Measurements from ENCODE around the gene DAB2IP. TPM values are rescaled to one million over a fixed set of nuclear protein-coding genes. Genes with fewer than 3 reads are reported as not detected.

The DAB2IP gene
- total RNA-seq, 2 donors from 2014 or later, result 70.7 to 71.0 TPM

DNA sequence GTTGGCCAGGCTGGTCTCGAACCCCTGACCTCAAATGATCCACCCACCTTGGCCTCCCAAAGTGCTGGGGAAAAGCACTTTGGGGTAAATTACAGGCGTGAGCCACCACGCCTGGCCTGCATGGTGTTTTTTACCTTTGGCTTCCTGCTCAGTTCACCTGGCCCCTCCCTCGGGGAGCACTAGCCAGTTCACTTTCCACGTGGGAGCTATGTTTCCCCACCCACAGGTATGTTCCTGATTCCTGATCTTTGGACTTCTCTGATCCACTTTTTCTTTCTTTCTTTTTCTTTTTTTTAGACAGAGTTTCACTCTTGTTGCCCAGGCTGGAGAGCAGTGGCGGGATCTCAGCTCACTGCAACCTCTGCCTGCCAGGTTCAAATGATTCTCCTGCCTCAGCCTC is 15.8 kb downstream of the DAB2IP start:
- Mint-ChIP-seq H3K27me3 (ENCODE audit: insufficient read depth) (no peaks in the 10 kb centered on the region), H3K9me3 (peaks cover 2% of the 10 kb centered on the region), H3K4me3 (no peak overlapping the region), H3K36me3 (ENCODE audit: low read depth) (peaks cover 39% of the 10 kb centered on the region), H3K4me1 (peaks cover 14% of the 10 kb centered on the region), H3K27ac (no peak overlapping the region)
- TF ChIP-seq, protein P1, sequence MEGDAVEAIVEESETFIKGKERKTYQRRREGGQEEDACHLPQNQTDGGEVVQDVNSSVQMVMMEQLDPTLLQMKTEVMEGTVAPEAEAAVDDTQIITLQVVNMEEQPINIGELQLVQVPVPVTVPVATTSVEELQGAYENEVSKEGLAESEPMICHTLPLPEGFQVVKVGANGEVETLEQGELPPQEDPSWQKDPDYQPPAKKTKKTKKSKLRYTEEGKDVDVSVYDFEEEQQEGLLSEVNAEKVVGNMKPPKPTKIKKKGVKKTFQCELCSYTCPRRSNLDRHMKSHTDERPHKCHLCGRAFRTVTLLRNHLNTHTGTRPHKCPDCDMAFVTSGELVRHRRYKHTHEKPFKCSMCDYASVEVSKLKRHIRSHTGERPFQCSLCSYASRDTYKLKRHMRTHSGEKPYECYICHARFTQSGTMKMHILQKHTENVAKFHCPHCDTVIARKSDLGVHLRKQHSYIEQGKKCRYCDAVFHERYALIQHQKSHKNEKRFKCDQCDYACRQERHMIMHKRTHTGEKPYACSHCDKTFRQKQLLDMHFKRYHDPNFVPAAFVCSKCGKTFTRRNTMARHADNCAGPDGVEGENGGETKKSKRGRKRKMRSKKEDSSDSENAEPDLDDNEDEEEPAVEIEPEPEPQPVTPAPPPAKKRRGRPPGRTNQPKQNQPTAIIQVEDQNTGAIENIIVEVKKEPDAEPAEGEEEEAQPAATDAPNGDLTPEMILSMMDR (conservative IDR thresholded peaks at IDR 0.05), result no peak
- Histone ChIP-seq H3K9me3 (ENCODE audit: control insufficient read depth, low read length) (no peaks in the 10 kb centered on the region), H3K27me3 (ENCODE audit: control insufficient read depth, insufficient read depth, low read length, poor library complexity, severe bottlenecking) (no peaks in the 10 kb centered on the region), H3K4me3 (ENCODE audit: low read length) (no peak overlapping the region), H3K36me3 (ENCODE audit: control insufficient read depth, insufficient read depth, low read length) (peaks cover 22% of the 10 kb centered on the region), H3K9ac (ENCODE audit: extremely low read depth, low read length, poor library complexity, severe bottlenecking) (no peak overlapping the region), H3K27ac (ENCODE audit: low read depth, low read length) (no peak overlapping the region), H3K4me1 (ENCODE audit: control insufficient read depth, insufficient read depth, low read length) (peaks cover 4% of the 10 kb centered on the region)
- DNase-seq, result no peak
- 92 to 98% methylated on average over 6 of the region's 6 CpGs for WGBS, 2 experiments (ENCODE audit: insufficient coverage in 1 of 2, insufficient read length in 1 of 2)

DNA sequence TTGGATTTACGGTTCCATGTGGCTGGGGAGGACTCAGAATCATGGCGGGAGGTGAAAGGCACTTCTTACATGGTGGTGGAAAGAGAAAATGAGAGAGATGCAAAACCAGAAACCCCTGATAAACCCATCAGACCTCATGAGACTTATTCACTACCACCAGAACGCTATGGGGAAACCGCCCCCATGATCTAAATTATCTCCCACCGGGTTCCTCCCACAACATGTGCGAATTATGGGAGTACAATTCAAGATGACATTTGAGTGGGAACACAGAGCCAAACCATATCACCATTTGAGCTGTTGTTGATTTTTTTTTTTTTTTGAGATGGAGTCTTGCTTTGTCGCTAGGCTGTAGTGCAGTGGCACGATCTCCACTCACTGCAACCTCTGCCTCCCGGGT is 16.5 kb downstream of the DAB2IP start:
- H3K9ac ChIP-seq (ENCODE audit: extremely low read depth, low read length, poor library complexity, severe bottlenecking), result no peak overlapping the region
- Mint-ChIP-seq H3K9me3 (peaks cover 2% of the 10 kb centered on the region), H3K4me3 (no peak overlapping the region), H3K4me1 (peaks cover 8% of the 10 kb centered on the region), H3K27me3 (ENCODE audit: insufficient read depth) (no peaks in the 10 kb centered on the region), H3K36me3 (ENCODE audit: low read depth) (peaks cover 39% of the 10 kb centered on the region), H3K27ac (no peak overlapping the region)
- H3K9me3 ChIP-seq (ENCODE audit: control insufficient read depth, low read length), result no peaks in the 10 kb centered on the region
- H3K27me3 ChIP-seq (ENCODE audit: control insufficient read depth, insufficient read depth, low read length, poor library complexity, severe bottlenecking), result no peaks in the 10 kb centered on the region
- peaks cover 22% of the 10 kb centered on the region for H3K36me3 ChIP-seq (ENCODE audit: control insufficient read depth, insufficient read depth, low read length)
- peaks cover 4% of the 10 kb centered on the region for H3K4me1 ChIP-seq (ENCODE audit: control insufficient read depth, insufficient read depth, low read length)
- DNase-seq, result no peak
- H3K4me3 ChIP-seq (ENCODE audit: low read length), result no peak overlapping the region
- TF ChIP-seq, protein P1 (conservative IDR thresholded peaks at IDR 0.05), result no peak
- WGBS, 2 experiments (ENCODE audit: insufficient coverage in 1 of 2, insufficient read length in 1 of 2), result 97 to 100% methylated on average over 3 to 8 of the region's 9 CpGs
- no peak overlapping the region for H3K27ac ChIP-seq (ENCODE audit: low read depth, low read length)

DNA sequence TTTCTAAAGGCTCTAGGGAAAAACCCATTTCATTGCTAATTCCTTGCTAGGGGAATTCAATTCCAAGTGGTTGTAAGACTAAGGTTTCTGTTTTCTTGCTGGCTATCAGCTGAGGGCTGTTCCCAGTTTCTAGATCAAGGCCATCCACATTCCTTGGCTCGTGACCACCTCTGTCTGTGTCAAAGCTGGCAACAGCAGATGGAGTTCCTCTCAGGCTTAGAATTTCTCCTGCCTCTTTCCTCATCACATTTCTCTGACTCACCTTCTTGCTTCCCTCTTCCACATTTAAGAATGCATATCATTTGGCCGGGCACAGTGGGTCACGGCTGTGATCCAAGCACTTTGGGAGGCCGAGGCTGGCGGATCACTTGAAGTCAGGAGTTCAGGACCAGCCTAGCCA is 19.0 kb downstream of the DAB2IP start:
- Histone ChIP-seq H3K9ac (ENCODE audit: extremely low read depth, low read length, poor library complexity, severe bottlenecking) (no peak overlapping the region), H3K4me1 (ENCODE audit: control insufficient read depth, insufficient read depth, low read length) (no peaks in the 10 kb centered on the region), H3K27ac (ENCODE audit: low read depth, low read length) (no peak overlapping the region), H3K9me3 (ENCODE audit: control insufficient read depth, low read length) (no peaks in the 10 kb centered on the region), H3K36me3 (ENCODE audit: control insufficient read depth, insufficient read depth, low read length) (peaks cover 13% of the 10 kb centered on the region), H3K4me3 (ENCODE audit: low read length) (no peak overlapping the region), H3K27me3 (ENCODE audit: control insufficient read depth, insufficient read depth, low read length, poor library complexity, severe bottlenecking) (no peaks in the 10 kb centered on the region)
- DNase-seq, result no peak
- Mint-ChIP-seq H3K4me1 (peaks cover 16% of the 10 kb centered on the region), H3K4me3 (no peak overlapping the region), H3K27ac (no peak overlapping the region), H3K36me3 (ENCODE audit: low read depth) (peaks cover 34% of the 10 kb centered on the region), H3K9me3 (peaks cover 2% of the 10 kb centered on the region), H3K27me3 (ENCODE audit: insufficient read depth) (no peaks in the 10 kb centered on the region)
- TF ChIP-seq, protein P1 (conservative IDR thresholded peaks at IDR 0.05), result no peak
- 93 to 97% methylated on average over 5 of the region's 5 CpGs for WGBS, 2 experiments (ENCODE audit: insufficient coverage in 1 of 2, insufficient read length in 1 of 2)
